NCI-H1048 (cell line): ENCODE measurements around the gene STK32C.
"Not testable (repeated sequence)": the region's sequence is repeated elsewhere in the genome, so short reads cannot be mapped to it uniquely, and the experiment has no call there.

Experiments used
- DNase-seq: peaks from one replicate; lab custom pipeline; 2025; lab: John Stamatoyannopoulos, UW

Gene STK32C

DNA sequence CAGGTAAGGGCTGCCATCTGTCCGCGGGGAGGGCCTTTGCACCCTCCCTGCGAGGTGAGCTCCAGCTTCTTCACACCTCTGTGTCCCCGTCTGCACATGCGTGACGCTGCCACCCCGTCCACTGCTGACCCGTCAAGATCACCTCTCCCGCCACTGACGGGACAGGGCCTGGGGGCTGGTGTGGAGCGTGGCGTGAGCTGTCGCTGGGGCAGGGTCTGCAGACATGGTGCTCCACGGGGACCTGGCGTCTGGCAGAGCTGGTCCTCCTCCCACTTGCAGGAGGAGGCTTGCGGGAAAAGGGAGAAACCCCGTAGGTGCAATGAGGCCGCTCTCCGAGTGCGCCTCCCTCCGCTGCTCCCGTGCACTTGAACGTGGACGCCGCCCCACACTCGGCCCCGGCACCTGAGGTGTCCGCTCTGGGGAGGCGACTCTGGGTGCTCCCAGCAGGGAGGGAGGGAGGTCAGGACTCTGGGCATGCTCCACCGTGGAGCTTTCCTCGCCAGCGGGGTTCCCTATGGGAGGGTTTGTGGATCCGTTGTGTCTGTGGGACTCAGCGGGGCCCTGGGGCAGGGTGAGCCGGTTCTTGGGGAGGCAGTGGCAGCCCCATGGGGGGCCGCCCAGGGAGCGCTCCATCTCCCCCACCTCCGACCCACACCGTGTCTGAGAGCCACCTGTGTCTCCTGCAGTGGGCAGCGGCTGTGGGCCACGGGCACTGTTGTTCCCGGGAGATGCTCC is 138.6 kb downstream of the STK32C start:
- DNase-seq: no peak

DNA sequence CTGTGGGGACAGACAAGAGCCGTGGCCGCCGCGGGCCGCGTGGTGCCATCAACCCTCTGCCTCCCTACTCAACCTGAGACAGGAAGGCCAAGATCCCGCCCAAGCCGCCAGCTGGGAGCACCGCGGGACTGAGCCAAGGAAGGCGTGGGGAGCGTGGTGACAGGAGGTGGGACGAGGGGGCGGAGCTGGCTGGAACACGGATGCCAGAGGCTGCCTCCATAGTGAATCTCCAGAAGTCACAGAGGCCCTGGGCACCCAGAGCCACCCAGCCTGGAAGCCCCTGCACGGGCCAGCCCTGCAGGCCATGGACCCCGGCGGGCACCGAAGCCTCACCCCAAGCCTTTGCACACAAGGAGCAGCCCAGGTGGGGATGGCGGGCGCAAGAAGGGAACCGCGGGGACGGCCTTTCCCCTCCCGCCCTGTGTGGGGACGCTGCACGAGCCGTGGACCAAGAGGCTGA is 139.1 kb downstream of the STK32C start:
- DNase-seq: no peak

DNA sequence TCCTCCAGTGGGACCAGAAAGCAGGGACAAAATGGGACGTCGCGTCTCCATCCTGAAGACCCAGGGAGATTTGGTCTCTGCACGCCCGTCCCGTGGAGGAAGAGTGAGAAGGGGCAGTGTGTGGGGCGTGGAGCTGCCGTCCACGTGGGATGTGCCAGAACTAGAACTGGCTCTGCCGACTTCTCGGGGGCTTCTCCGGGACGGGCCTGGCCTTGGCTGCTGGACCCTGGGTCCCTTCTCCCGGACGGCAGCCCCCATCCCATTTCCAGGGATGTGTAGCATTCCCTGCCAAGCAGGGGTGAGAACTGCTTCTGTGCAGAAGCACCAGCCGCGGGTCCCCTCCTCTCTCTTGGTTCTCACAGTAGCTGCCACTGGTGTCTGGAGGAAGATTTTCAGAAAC is 139.8 kb downstream of the STK32C start:
- DNase-seq: no peak

DNA sequence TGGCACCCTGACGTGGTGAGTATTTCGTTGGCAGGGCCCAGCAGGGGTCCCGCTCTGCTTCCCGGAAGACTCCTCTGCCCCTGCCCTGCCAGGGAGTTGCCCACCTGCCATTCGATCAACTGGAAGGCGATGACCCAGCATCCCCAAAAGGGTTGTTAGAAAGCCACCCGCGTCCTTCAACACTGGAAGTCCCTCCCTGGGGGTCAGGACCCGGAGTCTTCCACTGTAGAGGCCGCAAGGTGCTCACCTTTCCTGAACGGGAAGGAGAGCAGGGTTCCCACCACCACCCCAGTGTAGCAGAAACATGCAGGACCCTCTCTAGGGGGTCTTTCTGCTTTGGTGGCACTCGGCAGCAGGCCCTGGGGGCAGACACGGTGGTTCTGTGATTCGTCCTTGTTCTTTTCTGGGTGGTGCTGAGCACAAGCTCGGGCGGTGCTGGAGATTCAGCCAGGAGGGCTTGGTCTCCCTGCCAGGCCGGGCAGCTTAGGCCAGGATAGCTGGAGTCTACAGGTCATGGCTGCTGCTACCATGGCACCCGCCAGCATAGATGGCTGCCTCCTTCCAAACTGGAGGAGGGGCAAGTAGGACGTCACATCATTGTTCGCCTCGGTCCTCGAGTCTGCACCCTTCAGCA is 140.6 kb downstream of the STK32C start:
- DNase-seq: no peak

DNA sequence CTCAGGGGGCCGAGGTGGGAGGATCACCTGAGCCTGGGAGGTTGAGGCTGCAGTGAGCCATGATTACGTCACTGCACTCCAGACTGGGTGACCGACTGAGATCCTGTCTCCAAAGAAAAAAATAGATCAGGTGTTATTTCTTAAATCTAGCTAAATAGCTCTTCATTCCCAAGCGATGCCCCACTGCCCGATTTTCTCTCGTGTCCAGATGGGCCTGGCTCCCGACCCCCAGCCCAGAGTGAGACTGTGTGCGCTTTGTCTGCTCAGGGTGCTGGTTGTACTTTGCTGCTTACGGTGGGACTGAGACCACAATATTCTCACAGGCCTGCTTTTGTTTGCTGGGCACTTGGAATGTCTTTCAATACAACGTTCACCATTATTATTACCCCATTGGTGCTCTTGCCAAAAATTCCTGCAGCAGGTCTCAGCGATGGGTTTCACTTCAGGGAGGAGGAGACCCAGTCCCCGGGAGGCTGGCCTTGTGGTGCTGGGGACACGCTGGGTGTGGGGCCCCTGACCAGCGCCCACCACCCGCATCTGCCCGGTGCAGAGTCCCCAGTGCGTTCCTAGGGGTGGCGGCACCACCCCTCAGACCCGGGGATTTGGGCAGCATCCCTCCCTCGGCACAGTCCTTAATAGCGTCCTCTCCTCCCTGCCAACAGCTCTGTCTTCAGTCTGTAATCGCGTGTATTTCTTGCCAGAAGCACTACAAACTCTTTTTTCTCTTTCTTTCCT is 141.4 kb downstream of the STK32C start:
- DNase-seq: no peak

DNA sequence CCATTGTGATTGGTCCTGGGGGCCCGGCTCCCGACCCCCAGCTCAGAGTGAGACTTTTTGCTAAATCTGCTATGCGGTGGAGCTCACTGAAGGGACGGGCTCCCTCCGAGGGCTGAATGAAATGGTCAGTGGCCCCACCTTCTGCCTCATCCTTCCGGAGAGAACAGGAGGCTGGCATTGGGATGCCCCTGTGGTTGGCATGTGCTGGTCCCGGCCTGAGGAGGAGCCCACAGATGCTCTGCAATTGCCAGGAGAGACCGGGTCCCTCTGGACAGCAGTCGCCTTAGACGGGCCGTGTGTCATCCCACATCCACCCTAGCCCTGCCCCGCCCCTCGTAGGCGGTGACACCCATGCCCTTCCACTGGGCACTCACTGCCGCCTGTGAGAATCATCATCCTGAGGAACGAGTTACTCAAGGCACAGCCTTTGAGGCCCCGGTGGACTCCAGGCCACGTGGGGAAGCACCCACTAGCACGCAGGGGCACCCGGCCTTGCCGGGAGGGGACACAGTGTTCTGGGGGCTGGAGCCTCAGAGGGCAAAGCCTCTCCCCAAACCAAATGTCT is 142.3 kb downstream of the STK32C start:
- DNase-seq: no peak

DNA sequence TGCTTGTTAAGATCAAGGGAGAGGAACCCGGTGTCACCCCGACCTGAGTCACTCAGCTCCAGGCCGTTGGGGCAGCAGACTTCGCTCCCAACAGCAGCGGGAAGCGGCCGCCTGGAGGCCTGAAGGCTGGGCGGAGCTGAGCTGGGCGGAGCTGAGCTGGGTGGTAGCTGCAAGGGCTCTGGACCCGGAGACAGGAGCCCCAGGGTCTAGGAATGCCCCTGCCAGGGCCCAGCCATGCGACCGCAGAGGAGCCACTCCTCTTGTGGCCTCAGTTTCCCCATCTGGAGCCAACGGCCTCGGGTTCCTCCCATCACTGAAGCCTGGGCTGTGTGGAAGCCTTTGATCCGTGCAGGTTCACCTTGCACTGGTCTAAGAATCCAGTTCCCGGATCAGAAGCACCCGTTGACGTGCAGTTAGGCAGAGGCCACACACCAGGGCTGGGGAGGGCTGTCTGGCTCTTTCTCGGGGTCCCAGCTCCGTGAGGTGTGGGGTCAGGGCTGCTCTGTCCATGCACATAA is 142.9 kb downstream of the STK32C start:
- DNase-seq: no peak

DNA sequence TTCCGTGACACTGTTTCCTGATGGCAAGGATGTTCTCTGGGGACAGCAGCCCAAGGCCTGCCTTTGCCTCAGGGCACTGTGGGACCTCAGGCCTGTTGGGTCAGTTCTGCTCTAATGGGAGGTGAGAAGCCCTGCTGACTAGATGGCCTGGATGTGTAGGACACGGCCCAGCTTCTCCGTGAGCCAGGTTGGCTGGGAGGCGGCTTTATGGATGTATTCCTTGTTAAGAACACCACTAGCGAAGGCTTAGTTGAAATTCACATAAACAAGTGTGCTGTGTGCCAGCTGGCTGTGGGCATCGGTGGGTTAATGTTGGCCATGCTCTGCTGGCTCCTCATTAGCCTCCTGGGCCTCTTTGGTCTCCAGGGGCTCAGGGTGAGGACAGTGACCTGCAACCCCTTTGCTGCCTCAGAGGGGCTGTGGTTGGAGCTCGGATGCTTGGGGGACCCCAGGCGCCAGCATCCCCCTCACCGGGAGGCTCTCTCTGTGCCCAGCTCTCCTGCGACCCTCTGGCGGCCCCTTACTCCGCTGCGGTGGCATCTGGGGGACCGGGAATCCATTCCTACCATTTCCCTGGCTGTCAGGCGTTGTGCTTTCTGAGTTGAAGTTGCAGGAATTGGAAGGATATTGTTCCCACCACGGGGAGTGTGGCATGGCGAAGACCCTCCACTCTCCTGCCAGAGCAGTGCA is 143.8 kb downstream of the STK32C start:
- DNase-seq: no peak

DNA sequence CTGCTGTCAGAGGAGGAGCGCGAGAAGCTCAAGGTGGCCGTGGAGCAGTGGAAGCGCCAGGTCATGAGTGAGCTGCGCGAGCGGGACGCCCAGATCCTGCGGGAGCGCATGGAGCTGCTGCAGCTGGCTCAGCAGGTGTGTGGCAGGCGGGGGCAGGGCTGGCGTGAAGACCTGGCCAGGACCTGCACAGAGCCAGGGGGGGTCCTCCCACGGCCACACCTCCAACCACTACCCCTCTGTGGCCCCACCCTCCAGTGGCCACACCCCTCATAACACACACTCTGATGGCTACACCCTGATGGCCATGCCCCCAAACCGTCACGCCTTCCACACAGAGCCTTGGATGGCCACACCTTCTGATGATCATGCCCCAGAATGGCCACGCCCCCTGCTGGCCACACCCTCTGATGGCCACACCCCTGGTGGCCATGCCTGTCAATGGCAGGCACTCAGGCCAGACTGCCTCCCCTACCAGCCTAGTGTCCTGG is 144.4 kb downstream of the STK32C start:
- DNase-seq: peak; percentile 51

DNA sequence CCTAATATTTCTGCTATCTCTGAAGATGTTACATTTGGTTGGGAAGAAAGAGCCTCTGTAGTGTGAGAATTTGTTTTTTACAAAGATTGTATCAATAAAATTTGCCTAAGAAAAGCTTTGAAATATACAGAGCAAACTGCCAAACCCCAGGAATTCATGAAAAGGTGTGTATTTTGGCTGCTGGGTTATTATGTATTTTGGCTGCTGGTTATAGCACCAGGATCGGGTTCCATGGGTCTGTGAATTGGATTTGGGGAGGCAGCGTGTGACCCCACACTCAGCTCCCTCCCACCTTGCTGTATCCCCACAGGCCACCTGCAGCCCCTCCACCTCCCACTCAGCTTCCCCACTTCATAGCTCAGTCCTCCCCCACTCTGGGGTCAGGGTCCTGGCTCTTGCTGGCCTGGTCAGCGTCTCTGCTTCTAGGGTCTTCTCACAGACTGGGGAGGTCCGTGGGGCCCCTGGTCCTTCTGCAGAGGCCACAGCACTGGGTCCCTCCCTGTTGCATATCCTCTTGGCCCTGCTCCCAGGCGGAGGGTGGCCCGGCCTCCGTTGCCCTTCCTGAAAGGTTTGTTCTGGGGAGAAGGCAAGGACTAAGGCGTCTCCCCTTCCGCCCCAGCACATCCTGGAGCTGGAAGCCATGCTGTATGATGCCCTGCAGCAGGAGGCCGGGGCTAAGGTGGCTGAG is 145.0 kb downstream of the STK32C start:
- DNase-seq: no peak

DNA sequence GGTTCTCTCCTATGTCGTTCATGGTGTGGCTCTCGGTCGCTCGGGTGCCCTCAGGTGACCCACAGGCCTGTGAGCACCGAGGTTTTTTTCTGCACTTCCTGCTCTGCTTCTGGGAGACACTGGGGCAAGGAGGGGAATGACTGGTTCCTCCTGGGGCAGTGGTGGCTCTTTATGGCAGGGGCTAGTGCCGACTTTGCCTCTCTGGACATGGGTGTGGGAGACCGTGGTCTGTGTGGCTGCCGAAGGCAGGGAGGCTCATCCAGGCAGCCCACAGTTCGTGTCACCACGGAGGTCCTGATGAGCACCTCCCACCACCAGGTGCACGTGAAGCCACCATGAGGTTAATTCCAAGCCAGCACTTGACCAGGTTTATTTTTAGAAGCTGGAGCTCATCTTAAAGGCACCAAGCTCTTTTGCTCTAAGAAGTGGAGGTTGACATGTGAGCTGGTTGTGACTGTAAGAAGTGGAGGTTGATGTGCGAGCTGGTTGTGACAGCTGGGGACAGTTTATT is 145.7 kb downstream of the STK32C start:
- no peak for DNase-seq

DNA sequence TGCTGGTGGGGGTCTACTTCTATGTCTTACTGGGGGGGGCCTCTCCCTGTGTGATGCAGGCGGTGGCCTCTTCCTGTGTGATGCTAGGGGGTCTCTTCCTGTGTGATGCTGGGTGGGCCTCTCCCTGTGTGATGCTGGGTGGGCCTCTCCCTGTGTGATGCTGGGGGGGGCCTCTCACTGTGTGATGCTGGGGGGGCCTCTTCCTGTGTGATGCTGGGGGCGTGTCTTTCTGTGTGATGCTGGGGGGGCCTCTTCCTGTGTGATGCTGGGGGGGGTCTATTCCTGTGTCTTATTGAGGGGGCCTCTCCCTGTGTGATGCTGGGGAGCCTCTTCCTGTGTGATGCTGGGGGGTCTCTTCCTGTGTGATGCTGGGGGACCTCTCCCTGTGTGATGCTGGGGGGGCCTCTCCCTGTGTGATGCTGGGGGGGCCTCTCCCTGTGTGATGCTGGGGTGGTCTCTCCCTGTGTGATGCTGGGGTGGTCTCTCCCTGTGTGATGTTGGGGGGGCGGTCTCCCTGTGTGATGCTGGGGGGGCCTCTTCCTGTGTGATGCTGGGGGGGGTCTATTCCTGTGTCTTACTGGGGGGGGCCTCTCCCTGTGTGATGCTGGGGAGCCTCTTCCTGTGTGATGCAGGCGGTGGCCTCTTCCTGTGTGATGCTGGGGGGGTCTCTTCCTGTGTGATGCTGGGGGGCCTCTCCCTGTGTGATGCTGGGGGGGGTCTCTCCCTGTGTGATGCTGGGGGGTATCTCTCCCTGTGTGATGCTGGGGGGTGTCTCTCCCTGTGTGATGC is 146.7 kb downstream of the STK32C start:
- DNase-seq: not testable (repeated sequence)

DNA sequence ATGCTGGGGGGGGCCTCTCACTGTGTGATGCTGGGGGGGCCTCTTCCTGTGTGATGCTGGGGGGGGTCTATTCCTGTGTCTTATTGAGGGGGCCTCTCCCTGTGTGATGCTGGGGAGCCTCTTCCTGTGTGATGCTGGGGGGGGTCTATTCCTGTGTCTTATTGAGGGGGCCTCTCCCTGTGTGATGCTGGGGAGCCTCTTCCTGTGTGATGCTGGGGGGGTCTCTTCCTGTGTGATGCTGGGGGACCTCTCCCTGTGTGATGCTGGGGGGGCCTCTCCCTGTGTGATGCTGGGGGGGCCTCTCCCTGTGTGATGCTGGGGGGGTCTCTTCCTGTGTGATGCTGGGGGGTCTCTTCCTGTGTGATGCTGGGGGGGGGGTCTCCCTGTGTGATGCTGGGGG is 147.5 kb downstream of the STK32C start:
- not testable (repeated sequence) for DNase-seq

DNA sequence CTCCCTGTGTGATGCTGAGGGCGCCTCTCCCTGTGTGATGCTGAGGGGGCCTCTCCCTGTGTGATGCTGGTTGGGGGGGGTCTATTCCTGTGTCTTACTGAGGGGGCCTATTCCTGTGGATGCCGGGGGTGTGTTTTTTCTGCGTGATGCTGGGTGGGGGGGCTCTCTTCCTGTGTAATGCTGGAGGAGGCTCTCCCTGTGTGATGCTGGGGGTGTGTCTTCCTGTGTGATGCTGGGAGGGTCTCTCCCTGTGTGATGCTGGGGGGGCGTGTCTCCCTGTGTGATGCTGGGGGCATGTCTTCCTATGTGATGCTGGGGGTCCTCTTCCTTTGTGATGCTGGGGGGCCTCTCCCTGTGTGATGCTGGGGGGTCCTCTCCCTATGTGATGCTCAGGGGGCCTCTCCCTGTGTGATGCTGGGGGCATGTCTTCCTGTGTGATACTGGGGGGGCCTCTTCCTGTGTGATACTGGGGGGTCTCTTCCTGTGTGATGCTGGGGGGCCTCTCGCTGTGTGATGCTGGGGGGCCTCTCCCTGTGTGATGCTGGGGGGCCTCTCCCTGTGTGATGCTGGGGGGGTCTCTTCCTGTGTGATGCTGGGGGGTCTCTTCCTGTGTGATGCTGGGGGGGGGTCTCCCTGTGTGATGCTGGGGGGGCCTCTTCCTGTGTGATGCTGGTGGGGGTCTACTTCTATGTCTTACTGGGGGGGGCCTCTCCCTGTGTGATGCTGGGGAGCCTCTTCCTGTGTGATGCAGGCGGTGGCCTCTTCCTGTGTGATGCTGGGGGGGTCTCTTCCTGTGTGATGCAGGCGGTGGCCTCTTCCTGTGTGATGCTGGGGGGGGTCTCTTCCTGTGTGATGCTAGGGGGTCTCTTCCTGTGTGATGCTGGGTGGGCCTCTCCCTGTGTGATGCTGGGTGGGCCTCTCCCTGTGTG is 148.2 kb downstream of the STK32C start:
- not testable (repeated sequence) for DNase-seq

DNA sequence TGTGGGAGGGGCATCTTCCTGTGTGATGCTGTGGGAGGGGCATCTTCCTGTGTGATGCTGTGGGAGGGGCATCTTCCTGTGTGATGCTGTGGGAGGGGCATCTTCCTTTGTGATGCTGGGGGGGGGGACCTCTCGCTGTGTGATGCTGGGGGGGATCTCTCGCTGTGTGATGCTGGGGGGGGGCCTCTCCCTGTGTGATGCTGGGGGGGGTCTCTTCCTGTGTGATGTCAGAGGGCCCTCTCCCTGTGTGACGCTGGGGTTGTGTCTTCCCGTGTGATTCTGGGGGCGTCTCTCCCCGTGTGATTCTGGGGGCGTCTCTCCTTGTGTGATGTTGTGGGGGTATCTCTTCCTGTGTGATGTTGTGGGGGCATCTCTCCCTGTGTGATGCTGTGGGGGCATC is 148.9 kb downstream of the STK32C start:
- DNase-seq: no peak

DNA sequence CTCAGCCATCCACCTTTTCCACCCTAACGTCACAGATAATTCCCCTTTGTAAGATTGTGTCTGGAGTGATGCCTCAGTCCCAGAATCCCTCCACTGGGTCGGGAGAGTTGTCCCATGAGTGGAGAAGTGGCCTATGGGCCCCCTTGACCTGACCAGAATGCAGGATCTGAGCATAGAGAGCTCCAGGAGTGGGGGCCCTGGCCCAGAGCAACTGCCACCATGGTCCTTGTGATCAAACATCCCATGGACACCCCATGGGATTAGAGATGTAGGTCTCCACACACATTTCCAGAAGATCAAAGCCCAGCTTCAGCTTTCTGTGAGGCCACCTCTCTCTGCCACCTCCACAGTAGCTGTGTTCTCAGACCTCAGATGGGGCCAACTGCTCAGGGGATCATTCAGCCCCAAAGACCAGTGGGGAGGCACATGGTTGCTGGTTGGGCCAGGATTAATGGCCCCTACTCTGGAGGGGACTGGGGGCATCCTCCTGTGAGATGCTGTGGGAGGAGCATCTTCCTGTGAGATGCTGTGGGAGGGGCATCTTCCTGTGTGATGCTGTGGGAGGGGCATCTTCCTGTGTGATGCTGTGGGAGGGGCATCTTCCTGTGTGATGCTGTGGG is 149.5 kb downstream of the STK32C start:
- DNase-seq: no peak
